Cardiac fibroblast (primary cell): ENCODE measurements around the gene SMIM43.
"Not testable (repeated sequence)": the region's sequence is repeated elsewhere in the genome, so short reads cannot be mapped to it uniquely, and the experiment has no call there.

Source experiments
- DNase-seq, 2 donors: peaks; one replicate each; pipeline versions ENCODE4 v3.0.0 to v3.0.0-alpha.2; 2010; ENCODE audit warnings: low read depth in 2 of 2
- H3K4me3 ChIP-seq, 2 donors: replicated peaks in 1 of 2; 1 replicate in 1 of 2; 2 replicates in 1 of 2; pipeline ENCODE4 v1.5.1; 2011; ENCODE audit warnings: low read depth in 2 of 2, low read length in 2 of 2, mild to moderate bottlenecking in 2 of 2, moderate library complexity in 1 of 2
- CTCF ChIP-seq: IDR thresholded peaks from one replicate; pipeline ENCODE4 v1.5.1; 2011; ENCODE audit warnings: low read depth, mild to moderate bottlenecking, low read length, inconsistent platforms

SMIM43 gene

GRCh38 chr4:121764303-121764701, 662 bp downstream of the SMIM43 start:
- peak in 1 of 2 donors; percentile 14 for DNase-seq
- peak overlapping the region; percentile 59 for H3K4me3 ChIP-seq
- no peak for TF ChIP-seq CTCF

GRCh38 chr4:121760205-121760604, 4.8 kb downstream of the SMIM43 start:
- no peak for DNase-seq
- H3K4me3 ChIP-seq, result no peak overlapping the region
- no peak for TF ChIP-seq CTCF

- H3K4me3 ChIP-seq, result no peak overlapping the region
- peak; percentile 49 to 76 for DNase-seq
- no peak for TF ChIP-seq CTCF
Observed at GRCh38 chr4:121758925-121759568, 5.9 kb downstream of the SMIM43 start.

- peak in 1 of 2 donors; percentile 56 for DNase-seq
- H3K4me3 ChIP-seq, result not testable (repeated sequence)
Observed at GRCh38 chr4:121752142-121752541, 12.8 kb downstream of the SMIM43 start.

GRCh38 chr4:121749225-121749624, 15.7 kb downstream of the SMIM43 start:
- no peak overlapping the region for H3K4me3 ChIP-seq
- TF ChIP-seq CTCF, result no peak
- DNase-seq, result no peak

- no peak for DNase-seq
- TF ChIP-seq CTCF, result no peak
Observed at GRCh38 chr4:121742794-121743193, 22.2 kb downstream of the SMIM43 start.

GRCh38 chr4:121741751-121742150, 23.2 kb downstream of the SMIM43 start:
- DNase-seq, result peak in 1 of 2 donors; percentile 40
- TF ChIP-seq CTCF, result no peak
- H3K4me3 ChIP-seq, result no peak overlapping the region

More at GRCh38 chr4:121742794-121743193, 22.2 kb downstream of the SMIM43 start:
- H3K4me3 ChIP-seq, result no peak overlapping the region
